NCI-H2107 (cell line): Measurements from ENCODE around the gene GNMT.

ENCODE experiments used
- DNase-seq: peaks from one replicate; lab custom pipeline; 2025; lab: John Stamatoyannopoulos, UW

GNMT gene

DNA sequence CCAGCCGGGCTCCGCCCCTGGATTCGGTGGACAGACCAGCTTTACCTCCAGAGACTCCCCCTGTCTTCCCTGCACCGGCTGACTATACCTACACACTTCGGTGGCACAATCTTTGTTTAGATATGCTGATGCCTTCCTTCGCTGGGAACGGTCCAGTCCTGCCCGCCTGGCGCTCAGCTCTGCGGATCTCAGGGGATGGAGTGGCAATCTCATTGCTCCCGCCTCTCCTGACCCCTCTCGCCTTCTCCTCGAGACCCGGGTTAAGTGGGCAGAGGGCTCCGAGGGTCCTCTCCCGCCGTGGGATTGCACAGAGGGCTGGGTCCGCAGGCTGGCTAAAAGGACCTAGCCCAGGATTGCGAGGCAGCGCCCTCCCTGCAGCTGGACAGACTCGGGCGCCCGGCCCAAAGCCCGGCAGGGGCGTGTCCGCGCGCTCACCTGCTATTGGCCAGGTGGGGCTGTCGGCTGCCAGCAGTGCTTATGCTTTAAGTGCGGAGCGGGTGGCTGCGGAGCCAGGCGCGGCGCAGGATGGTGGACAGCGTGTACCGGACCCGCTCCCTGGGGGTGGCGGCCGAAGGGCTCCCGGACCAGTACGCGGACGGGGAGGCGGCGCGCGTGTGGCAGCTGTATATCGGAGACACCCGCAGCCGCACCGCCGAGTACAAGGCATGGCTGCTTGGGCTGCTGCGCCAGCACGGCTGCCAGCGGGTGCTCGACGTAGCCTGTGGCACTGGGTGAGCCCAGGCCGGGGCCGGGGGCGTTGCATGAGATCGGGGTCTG is at the start of gene GNMT:
GNMT (plus strand) TSS at position 512 of the 777 bp plus-strand sequence; CDS start at position 526, 14 bp downstream.
- DNase-seq, result no peak

DNA sequence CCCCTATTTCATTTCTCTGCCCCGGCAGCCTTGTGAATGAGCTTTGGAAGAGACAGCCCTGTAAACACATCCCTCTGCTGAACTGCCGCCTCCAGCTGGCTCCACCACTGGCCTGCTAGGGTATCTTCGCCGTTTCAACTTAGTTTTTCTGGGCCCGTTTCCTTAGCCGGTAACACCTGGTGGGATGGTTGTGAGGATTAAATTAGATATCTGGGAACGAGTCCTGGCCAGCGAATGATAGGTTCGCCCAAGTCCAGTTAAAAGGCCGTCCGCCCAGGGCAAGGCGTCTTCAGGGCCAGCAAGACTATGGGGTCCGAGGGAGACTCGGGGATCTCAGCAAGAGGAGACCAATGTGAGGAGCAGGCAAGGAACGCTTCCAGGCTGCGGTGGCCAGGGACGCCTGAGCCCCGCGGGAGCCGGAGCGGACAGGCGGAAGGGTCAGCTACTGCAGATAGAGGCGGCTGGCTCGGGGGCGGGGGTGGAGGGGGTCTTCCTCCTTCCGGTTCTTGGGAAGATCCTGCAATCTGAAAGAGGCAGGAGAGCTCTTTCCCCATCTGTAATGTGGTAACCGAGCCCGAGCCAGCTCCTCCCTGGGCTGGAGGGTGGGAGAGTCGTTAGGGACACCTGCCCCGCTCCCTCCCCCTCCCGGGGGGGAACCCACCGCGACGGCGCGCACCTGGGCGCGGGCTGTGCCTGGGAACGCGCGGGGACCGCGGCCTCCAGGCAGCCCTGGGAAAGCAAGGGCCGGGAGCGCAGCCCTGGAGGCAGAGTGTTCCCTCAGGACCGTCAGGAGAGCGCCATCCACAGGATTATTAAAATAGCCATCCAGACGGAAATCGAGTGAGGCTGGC is 49.2 kb upstream of the GNMT start:
- no peak for DNase-seq

DNA sequence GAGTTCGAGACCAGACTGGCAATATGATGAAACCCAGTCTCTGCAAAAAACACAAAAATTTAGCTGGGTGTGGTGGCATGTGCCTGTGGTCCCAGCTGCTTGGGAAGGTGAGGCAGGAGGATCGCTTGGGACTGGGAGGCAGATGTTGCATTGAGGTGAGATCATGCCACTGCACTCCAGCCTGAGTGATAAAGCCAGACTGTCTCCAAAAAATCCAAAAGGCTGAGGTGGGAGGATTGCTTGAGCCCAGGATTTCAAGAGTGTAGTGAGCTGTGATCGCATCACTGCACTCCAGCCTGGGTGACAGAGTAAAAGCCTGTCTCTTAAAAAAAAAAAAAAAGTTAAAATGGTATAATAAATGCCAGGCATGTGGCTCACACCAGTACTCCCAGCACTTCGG is 46.0 kb upstream of the GNMT start:
- no peak for DNase-seq

DNA sequence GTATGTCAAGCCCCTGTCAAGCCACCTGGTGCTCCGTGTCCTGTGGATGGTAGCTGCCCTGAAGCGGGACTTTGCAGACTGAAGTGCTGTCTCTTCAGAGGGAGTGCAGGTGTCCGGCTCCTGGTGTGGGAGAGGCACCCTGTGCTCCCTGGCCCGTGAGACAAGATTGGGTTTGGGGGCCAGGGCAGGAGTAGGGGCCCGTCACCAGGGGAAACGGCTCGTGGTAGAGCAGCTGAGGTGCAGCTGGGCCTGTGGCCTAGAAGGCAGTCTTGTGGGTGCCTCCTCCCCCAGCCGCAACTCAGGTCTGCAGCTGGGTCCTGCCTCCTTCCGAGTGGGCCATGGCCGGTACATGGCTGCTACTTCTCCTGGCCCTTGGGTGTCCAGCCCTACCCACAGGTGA is 44.8 kb upstream of the GNMT start, which contains the start of gene PTCRA:
PTCRA (plus strand) TSS at position 322 of the 400 bp plus-strand sequence; CDS start at position 339, 17 bp downstream.
- no peak for DNase-seq

DNA sequence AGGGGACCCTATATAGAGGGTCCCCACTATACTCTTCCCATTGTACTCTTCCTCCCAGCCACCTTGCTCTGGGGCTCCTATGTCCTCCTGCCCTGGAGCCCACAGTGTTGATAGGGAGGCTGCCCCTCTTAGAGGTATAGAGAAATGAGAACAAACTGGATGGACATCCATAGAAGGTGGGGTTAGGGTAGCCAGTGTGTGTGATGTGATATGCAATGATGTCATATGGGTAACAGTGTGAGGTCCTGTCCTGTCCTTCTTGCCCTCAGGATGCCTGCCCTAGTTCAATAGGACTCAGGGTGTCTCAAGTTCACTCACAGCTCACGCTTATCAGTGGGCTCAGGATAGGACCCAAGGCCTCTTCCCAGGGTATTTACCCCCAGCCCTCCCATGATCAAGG is 44.3 kb upstream of the GNMT start:
- DNase-seq, result no peak

DNA sequence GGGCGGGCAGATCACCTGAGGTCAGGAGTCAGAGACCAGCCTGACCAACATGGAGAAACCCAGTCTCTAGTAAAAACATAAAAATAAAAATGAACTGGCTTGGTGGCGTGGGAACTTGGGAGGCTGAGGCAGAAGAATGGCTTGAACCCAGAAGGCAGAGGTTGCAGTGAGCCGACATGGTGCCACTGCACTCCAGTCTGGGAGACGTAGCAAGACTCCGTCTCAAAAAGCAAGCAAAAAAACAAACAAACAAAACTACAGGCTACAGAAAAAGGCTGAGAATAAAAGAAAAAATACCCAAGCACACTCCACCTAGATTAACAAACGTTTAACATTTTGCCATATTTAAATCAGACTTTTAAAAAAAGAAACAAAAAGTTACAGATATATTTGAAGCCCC is 38.8 kb upstream of the GNMT start:
- no peak for DNase-seq

DNA sequence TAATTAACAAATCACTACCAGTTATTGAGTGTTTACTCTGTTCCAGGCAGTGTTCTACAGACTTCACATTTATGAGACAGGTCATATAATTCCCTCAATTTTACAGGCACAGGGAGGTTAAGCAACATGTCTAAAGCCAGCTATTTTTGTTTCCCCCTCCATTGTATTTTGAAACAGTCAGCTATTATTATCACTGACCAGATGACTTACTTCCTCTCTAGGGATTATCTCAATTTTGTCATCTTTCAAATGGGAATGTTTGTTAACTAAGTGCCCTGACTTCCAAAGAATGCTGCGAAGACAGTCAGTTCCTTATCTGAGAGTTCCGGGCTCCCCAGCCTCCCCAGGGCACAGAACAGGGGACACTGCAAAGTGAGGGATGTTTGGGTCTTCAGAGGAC is 36.9 kb upstream of the GNMT start:
- no peak for DNase-seq

DNA sequence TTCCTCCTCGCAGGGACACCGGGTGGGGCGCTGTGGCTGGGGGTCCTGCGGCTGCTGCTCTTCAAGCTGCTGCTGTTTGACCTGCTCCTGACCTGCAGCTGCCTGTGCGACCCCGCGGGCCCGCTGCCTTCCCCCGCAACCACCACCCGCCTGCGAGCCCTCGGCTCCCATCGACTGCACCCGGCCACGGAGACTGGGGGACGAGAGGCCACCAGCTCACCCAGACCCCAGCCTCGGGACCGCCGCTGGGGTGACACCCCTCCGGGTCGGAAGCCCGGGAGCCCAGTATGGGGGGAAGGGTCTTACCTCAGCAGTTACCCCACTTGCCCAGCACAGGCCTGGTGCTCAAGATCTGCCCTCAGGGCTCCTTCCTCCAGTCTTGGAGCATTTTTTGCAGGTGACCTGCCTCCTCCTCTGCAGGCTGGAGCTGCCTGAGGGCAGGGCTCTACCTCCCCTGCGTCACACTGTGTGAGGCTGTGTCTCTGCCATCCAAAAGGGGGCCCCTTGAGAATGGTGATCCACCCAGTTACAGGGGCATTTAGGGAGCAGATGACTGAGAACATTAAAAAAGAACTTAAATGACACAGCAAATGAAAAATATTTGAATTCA is 35.2 kb upstream of the GNMT start:
- DNase-seq, result no peak

DNA sequence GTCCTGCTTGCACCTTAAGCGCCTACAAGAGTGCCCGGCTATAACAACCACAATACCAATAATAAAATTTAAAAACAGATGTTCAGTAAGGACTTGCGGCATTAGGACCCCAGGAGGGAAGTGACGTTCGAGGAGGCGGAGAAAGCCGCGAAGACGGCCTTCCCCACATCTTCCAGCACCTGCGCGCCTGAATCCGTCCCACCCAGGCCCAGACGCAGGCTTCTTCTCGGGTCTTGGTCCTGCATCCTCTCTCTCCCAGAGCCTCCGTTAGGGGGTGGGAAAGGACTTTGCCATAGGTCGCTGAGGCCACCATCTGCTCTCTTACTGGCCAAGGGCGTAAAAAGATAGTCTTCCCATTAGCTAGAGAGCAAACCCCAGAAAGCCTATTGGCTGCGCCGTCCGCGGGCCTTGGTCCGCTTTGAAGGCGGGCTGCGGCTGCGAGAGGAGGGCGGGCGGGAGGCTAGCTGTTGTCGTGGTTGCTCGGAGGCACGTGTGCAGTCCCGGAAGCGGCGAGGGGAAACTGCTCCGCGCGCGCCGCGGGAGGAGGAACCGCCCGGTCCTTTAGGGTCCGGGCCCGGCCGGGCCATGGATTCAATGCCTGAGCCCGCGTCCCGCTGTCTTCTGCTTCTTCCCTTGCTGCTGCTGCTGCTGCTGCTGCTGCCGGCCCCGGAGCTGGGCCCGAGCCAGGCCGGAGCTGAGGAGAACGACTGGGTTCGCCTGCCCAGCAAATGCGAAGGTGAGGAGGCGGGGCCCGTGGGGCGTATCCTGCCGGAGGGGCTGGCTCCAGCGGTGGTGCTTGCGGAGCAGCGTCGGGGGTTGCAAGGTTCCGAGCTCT is 31.4 kb upstream of the GNMT start, which contains the start of gene CNPY3:
CNPY3 (plus strand) TSS at position 495 of the 835 bp plus-strand sequence; CDS start at position 586, 91 bp downstream.
- peak; percentile 70 for DNase-seq

DNA sequence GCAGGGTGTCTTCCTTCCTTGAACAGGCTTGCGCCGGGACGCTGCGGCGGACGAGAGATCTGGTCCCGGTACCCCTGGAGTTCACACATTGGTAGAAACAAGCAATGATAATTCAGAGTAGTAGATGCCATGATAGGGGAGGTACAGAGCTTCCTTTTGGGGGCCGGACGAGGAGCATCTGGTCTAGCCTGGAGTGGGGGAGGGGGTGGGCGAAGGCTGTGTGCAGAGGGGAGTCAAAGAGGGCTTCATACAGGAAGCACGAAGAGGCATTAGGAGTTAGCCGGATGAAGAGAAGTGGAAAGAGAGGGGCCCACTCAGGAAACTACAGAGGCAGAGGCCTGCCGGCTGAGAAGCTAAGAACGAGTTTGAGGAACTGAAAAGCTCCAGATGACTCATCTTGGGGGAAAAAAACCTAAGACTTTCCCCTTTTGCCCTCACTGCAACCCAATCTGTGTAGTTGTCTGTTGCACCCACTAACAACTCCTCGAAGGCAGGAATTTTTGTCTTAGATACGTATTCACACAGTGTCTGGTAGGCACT is 30.7 kb upstream of the GNMT start:
- DNase-seq, result no peak

DNA sequence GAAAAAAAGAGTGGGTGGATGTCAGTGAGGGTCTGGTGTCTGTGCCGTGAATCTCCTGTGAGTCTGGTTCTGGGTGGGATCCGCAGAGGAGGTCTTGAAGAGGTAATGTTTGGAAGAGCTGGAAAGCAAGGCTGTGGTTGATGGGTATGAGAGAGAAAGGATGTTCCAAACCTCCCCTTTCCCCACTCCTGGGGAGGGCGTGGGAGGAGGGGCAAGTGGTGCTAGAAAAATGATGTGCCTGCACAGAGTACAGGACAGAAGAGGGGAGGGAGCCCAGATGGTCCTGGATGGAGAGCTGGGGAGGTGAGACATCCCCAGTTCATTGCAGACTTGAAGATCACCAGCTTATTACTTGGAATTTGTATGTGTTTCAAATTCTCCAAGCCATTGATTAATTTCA is 28.1 kb upstream of the GNMT start:
- no peak for DNase-seq

DNA sequence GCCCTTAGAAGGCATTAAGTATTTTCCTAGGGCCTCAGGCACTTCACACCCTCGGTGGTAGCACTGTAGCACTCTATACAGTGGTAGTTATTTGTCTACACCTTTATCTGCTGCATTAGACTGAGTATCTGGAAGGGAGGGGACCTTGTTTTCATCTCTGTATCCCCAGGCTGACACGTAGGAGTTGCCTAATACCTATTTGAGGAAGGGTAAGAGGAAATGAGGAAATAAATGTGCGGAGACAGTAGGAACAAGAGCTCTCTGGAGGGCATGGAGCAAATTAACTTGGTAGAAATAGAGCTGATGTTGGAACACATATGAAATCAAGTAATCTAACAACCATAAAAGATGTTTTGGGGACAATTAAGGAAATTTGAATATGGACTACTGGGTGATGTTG is 27.3 kb upstream of the GNMT start:
- no peak for DNase-seq

DNA sequence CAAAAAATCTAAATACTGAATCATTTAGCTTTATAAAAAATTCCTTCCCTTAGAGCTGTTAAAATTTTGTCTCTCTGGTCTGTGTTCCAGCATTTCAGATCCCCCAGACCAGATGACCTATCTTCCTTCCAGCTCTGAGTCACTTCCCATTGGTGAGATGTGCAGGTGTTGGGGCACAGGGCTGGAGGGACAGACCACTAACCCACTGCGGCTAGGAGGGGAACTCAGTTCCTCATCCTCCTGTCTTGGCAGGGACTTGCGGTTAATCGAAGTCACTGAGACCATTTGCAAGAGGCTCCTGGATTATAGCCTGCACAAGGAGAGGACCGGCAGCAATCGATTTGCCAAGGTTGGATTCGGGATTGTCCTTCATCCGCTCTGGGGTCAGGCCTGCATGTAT is 25.2 kb upstream of the GNMT start:
- DNase-seq, result no peak

DNA sequence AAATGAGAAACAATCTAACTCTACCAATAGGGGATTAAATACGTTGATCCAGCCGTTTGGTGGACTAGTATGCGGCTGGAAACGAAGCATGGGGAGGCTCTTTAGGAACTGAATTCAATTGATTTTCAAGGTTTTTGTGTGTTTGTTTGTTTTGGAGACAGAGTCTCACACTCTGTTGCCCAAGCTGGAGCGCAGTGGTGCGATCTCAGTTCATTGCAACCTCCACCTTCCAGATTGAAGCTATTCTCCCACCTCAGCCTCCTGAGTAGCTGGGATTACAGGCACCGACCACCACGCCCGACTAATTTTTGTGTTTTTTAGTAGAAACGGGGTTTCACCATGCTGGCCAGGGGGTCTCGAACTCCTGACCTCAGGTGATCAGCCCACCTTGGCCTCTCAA is 24.2 kb upstream of the GNMT start:
- DNase-seq, result no peak

DNA sequence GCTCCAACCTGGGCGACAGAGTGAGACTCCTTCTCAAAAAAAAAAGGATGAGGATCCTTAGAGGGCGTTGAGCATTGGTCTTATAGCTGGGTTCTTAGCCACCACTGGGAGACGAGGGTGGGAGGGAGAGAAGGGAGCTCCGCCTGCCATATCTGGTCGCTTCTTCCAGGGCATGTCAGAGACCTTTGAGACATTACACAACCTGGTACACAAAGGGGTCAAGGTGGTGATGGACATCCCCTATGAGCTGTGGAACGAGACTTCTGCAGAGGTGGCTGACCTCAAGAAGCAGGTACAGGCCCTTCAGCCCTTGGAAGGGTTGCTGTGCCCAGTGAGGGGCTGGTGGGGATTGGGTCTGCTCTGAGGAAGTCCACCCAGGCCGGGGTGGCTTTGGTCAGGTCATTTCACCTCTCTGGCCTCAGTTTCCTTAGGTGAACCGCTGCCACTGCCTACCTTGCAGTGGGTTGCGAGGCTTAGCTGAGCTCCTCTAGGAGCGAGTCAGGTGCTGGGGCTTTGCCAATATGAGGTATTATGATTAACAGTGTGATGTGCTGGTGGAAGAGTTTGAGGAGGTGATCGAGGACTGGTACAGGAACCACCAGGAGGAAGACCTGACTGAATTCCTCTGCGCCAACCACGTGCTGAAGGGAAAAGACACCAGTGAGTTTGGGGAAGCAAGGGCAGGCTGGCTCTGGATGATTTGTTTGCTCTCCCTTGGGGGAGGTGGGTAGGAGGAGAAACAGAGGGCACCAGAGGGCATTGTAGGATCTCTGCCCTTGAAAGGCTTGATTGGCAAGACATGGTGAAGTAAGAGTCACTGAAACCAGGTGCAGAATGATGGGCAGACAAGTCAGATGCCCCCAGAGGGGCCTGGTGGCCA is 22.8 kb upstream of the GNMT start:
- no peak for DNase-seq

DNA sequence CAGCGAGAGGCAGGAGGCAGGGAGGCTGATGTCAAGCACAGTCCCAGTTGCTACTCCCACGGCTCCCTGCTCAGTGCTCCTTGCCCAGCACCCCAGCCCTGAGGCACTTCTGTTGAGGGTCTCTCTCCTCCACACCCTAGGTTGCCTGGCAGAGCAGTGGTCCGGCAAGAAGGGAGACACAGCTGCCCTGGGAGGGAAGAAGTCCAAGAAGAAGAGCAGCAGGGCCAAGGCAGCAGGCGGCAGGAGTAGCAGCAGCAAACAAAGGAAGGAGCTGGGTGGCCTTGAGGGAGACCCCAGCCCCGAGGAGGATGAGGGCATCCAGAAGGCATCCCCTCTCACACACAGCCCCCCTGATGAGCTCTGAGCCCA is 22.1 kb upstream of the GNMT start:
- no peak for DNase-seq

DNA sequence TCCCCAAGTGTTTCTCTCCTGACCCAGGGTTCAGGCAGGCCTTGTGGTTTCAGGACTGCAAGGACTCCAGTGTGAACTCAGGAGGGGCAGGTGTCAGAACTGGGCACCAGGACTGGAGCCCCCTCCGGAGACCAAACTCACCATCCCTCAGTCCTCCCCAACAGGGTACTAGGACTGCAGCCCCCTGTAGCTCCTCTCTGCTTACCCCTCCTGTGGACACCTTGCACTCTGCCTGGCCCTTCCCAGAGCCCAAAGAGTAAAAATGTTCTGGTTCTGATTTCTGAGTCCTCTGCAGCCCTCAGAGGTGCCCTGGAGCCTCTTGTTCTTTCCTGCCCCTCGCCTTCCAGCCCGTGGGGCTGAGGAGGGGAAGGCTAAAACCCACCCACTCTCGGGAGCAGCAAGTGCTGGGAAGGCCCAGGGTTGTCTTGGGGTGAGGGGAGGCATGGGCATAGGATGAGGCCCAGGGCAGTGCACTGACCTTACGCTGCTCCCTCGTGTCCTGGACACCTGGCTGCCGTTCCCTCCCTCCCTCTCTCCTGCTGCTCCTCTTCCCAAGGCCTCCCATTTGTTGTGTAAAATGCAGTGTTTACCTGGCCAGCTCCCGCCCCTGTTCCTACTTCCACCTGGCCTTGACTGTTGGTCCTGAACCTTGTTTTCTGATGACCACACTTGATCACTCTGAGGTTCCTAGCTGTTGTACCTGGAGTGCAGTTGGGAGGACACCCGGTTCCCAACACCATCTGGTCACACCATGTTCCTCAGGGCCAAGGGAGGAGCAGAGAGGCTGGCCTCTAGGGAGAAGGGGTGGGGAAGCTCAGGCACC is 21.4 kb upstream of the GNMT start:
- DNase-seq, result no peak

DNA sequence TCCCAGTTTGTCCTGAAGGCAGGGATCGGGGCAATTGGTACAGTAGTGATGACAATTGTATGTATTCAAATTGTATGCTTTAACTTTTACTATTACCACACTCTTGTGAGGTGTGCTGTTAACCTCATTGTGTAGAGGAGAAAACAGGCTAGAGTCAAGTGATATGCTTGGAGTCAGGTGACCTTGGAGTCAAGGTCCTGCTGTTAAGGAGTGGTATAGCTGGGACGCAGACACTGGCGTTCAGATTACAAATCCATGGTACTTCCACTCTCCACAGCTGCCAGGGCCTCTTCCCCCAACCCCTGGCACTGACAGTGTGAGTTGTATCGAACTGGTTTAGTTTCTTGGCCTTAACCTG is 20.8 kb upstream of the GNMT start:
- DNase-seq, result no peak

DNA sequence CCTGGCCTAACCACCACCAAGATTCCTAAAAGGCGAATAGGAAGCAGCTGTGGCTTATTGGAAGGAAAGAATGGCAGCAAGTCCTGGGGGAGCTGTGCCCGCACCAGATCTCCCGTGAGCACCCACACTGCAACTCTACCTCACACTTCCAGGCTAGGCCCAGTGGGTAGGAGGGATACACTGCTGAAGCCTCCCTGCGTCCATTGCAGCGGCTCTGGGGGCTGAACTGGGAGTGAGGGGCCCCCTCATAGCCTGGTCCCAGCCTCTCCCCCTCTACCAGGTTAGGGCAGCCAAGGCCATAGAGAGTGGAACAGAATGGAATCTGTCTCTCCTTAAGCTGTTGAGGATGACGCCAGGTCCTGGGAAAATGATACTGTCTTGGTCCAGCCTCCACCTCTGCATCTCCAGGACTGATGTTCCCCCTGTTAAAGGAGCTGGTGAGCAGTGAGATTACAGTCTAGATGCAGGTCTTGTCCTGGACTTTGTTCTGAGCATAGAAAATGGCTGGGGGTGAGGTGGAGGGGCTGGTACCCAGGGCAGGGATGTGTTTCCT is 20.0 kb upstream of the GNMT start:
- DNase-seq, result no peak
